AG09309 (cell line): ENCODE data around the gene BABAM2.

ENCODE experiments used
- DNase-seq: peaks from one replicate; pipeline ENCODE4 v3.0.0-alpha.2; 2010; ENCODE audit warnings: low read depth
- H3K4me3 ChIP-seq: 2 replicates; pipeline ENCODE4 v1.5.1; 2011; ENCODE audit warnings: mild to moderate bottlenecking, low read depth, low read length, moderate library complexity; ENCODE audit not compliant: control insufficient read depth
- TF ChIP-seq, protein P1 (sequence below): IDR thresholded peaks from 2 replicates; pipeline ENCODE4 v1.5.1; 2011; ENCODE audit warnings: mild to moderate bottlenecking, low read depth, low read length, inconsistent platforms; ENCODE audit not compliant: insufficient read depth, control insufficient read depth; ENCODE audit errors: missing control alignments

The BABAM2 gene

DNA sequence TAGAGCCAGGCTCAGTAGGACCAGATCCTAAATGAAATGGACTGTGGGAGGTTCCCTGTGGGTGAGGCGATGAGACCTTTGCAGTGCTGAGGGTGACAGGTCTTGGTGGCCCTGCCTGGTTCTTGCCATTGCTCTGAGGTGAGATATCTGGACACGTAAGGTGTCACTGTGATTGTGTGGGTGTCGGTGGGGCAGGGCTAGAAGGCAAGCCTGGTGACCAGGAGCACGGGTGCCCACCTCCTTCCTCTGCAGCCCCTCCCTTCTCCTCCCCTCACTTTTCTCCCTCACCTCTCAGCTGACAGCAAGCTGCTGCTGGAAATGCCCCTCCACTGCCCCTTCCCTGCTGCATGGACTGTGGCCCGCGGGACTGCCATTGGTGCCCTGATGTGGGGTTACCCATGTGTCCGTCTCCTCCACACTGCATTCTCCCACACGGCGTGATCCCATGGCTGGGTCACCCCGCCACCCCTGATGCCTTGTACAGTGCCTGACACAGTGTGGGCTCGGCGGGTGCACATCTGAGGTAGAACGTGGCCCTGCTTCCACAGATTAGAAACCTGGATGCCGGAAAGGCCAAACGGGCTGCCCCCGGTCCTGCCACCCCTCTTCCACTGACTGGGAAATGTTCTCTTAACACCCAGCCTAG lies 446.6 kb downstream of the BABAM2 start:
- H3K4me3 ChIP-seq = no peak overlapping the region
- DNase-seq = no peak
- TF ChIP-seq, protein P1, sequence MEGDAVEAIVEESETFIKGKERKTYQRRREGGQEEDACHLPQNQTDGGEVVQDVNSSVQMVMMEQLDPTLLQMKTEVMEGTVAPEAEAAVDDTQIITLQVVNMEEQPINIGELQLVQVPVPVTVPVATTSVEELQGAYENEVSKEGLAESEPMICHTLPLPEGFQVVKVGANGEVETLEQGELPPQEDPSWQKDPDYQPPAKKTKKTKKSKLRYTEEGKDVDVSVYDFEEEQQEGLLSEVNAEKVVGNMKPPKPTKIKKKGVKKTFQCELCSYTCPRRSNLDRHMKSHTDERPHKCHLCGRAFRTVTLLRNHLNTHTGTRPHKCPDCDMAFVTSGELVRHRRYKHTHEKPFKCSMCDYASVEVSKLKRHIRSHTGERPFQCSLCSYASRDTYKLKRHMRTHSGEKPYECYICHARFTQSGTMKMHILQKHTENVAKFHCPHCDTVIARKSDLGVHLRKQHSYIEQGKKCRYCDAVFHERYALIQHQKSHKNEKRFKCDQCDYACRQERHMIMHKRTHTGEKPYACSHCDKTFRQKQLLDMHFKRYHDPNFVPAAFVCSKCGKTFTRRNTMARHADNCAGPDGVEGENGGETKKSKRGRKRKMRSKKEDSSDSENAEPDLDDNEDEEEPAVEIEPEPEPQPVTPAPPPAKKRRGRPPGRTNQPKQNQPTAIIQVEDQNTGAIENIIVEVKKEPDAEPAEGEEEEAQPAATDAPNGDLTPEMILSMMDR = no peak

DNA sequence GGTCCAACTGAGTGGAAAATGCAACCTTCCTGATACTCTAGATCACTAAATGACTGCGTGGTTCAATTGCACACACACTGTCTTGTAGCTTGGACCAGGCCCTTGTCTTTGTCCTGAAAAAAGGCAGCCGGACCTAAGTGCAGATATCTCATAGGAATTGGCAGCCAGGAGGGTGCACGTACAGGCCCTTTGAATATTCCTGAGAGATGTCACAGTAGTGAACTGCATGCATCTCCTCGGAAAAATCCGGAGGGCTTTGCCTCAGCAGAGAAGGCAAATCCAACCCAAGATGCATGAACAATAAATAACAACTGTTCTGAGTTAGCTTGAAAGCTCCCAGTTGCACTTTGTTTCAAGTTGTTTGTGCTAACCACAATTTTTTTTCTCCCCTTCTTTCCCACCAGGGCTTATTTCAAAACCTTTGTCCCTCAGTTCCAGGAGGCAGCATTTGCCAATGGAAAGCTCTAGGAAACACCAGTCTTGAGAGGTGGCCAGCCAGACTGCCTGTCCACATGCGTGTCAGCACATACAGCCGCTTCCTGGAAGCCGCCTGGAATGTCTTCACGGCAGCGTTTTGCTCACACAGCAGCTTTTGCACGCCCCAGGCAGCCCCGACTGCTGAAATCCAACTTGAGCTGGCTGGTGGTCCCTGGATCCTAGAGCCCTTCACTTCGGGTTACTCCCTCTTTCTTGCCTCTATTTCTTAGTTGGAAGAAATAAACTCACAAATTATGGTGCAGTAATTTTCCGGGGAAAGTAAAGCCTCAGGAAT lies 447.7 kb downstream of the BABAM2 start:
- no peak overlapping the region for H3K4me3 ChIP-seq
- TF ChIP-seq, protein P1 = no peak
- DNase-seq = peak; percentile 87

DNA sequence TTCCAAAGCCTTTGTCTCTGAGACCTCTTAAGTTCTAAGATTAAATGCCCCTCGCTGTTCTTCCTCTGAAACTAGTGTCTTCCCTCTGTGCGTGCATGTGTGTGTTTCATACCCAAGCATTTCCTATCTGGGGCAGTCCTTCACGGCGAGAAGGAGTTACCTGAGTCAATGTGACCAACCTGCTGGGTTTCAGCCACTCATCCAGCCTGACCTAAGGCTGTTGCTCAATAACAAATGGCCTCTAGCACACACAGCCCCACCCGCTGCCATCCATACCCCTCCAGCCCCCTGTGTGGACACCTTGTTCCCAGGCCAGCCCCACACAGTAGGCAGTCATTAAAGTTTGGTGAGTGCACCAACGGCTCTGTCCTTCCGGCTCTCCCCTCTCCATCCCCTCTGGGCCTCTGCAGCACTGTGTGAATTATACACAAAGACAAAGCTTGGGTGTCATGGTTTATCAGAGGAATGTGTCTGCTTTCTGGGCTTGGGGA lies 448.3 kb downstream of the BABAM2 start:
- no peak for DNase-seq
- H3K4me3 ChIP-seq = no peak overlapping the region
- TF ChIP-seq, protein P1 = no peak

DNA sequence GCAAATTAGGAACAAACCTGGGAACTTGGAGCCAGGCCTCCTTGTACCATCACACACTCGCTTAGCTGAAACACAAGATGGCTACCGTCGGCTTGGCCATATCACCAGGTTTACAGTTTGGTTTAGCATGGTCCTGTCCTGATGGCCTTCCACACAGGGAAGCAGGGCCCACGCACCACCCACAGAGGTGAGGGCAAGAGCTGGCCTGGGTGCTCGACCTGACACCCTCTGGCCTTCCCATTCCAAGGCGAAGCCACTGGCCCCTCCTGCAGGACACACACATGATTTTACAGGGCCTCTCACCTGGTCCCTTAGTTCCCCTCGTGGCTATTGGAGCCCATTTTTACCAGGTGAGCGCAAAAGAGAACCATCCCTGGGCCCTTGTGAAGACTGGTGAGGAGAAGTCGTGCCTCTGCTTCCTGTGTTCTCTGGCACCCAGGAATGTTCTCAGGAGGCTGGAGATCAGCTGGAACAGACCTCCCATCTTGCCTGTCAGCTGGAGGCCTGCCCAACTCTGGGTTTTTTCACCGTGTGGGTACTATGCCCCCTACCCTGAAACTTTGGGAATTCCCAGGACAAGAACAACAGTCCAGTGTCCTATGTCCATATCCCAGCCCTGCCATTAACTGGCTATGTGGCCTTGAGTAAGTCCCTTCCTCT lies 449.1 kb downstream of the BABAM2 start:
- no peak for DNase-seq
- no peak overlapping the region for H3K4me3 ChIP-seq
- TF ChIP-seq, protein P1 = no peak

DNA sequence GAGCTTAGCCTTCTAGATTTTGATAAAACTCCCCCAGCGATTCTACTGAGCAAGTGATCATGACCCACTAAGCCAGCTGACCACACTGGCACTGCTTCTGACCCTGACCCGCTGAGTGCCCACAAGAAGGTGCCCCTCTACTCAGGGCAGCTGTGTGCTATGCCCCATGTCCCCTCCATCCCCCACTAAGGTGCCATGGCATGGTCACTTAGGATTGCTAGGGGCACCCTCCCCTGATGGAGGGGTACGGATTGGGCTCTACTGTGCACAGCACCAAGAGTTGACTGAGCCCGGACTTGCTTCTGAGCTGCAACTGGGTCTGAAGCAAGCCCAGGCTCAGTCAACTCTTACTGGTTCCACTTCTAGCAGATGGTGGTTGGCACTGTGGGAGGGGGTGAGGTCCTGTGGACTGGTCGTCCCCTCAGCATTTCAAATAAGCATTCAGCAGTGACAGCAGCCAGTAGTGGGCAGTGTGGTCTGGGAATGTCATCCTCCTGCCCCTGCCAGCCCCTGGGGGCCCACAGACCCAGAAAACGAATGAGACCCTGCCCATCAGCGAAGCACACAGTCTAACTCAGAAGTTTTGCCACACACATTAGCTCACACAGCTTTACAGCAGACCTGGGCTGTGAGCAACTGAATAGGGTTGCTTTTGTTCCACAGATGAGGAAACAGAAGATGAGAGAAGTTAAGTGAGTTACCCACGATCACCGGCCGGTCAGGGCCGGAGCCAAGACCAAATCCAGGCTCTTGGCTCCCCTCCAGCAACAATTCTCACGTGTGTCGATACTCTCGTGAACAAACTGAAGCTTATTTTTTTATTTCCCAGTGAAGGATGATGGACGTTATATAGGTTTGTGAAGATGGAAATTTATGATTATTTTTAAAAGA lies 450.0 kb downstream of the BABAM2 start:
- H3K4me3 ChIP-seq = no peak overlapping the region
- TF ChIP-seq, protein P1 = peak; percentile 21
- no peak for DNase-seq
